IPS-18c (cell line): ENCODE data around the gene IMPG2.

Experiments
- H3K4me3 ChIP-seq: 2 replicates; pipeline ENCODE4 v1.7.0; 2013; ENCODE audit warnings: low read depth, mild to moderate bottlenecking, low read length, moderate library complexity; ENCODE audit not compliant: insufficient read depth
- H3K9me3 ChIP-seq: one replicate; pipeline ENCODE4 v1.6.1; 2013; ENCODE audit warnings: mild to moderate bottlenecking, low read length, moderate library complexity; ENCODE audit not compliant: control insufficient read depth, insufficient read depth

The IMPG2 gene

GRCh38 chr3:101216710-101217465 lies 103.5 kb downstream of the IMPG2 start:
- no peak overlapping the region for H3K4me3 ChIP-seq
- peaks cover 10% of the 10 kb centered on the region for H3K9me3 ChIP-seq

- Histone ChIP-seq H3K4me3 (no peak overlapping the region), H3K9me3 (peaks cover 7% of the 10 kb centered on the region)
Observed at GRCh38 chr3:101212730-101213129, 107.6 kb downstream of the IMPG2 start.

GRCh38 chr3:101204246-101204645 lies 116.1 kb downstream of the IMPG2 start:
- Histone ChIP-seq H3K4me3 (no peak overlapping the region), H3K9me3 (no peaks in the 10 kb centered on the region)

GRCh38 chr3:101203411-101203810 lies 117.0 kb downstream of the IMPG2 start:
- Histone ChIP-seq H3K9me3 (no peaks in the 10 kb centered on the region), H3K4me3 (no peak overlapping the region)

GRCh38 chr3:101202640-101203039 lies 117.7 kb downstream of the IMPG2 start:
- Histone ChIP-seq H3K9me3 (no peaks in the 10 kb centered on the region), H3K4me3 (no peak overlapping the region)

- no peak overlapping the region for H3K4me3 ChIP-seq
- H3K9me3 ChIP-seq: no peaks in the 10 kb centered on the region
Observed at GRCh38 chr3:101200461-101200860, 119.9 kb downstream of the IMPG2 start.

GRCh38 chr3:101195951-101196713 lies 124.2 kb downstream of the IMPG2 start:
- H3K4me3 ChIP-seq: no peak overlapping the region
- H3K9me3 ChIP-seq: no peaks in the 10 kb centered on the region

GRCh38 chr3:101194392-101194791 lies 126.0 kb downstream of the IMPG2 start:
- Histone ChIP-seq H3K4me3 (no peak overlapping the region), H3K9me3 (no peaks in the 10 kb centered on the region)

GRCh38 chr3:101193957-101194356 lies 126.4 kb downstream of the IMPG2 start:
- H3K4me3 ChIP-seq: no peak overlapping the region
- no peaks in the 10 kb centered on the region for H3K9me3 ChIP-seq

- H3K4me3 ChIP-seq: no peak overlapping the region
- no peaks in the 10 kb centered on the region for H3K9me3 ChIP-seq
Observed at GRCh38 chr3:101189796-101190195, 130.6 kb downstream of the IMPG2 start.

GRCh38 chr3:101189176-101189575 lies 131.2 kb downstream of the IMPG2 start:
- Histone ChIP-seq H3K4me3 (no peak overlapping the region), H3K9me3 (no peaks in the 10 kb centered on the region)

- Histone ChIP-seq H3K9me3 (no peaks in the 10 kb centered on the region), H3K4me3 (no peak overlapping the region)
Observed at GRCh38 chr3:101185341-101185740, 135.0 kb downstream of the IMPG2 start.

- Histone ChIP-seq H3K4me3 (no peak overlapping the region), H3K9me3 (no peaks in the 10 kb centered on the region)
Observed at GRCh38 chr3:101184111-101184510, 136.3 kb downstream of the IMPG2 start.

GRCh38 chr3:101183151-101183550 lies 137.2 kb downstream of the IMPG2 start:
- no peak overlapping the region for H3K4me3 ChIP-seq

GRCh38 chr3:101182734-101183133 lies 137.6 kb downstream of the IMPG2 start:
- Histone ChIP-seq H3K9me3 (no peaks in the 10 kb centered on the region), H3K4me3 (no peak overlapping the region)

More at GRCh38 chr3:101183151-101183550, 137.2 kb downstream of the IMPG2 start:
- H3K9me3 ChIP-seq: no peaks in the 10 kb centered on the region

- Histone ChIP-seq H3K9me3 (no peaks in the 10 kb centered on the region), H3K4me3 (no peak overlapping the region)
Observed at GRCh38 chr3:101181801-101182200, 138.6 kb downstream of the IMPG2 start.

GRCh38 chr3:101179637-101180036 lies 140.7 kb downstream of the IMPG2 start:
- Histone ChIP-seq H3K9me3 (no peaks in the 10 kb centered on the region), H3K4me3 (no peak overlapping the region)

- H3K9me3 ChIP-seq: no peaks in the 10 kb centered on the region
- no peak overlapping the region for H3K4me3 ChIP-seq
Observed at GRCh38 chr3:101177577-101177976, 142.8 kb downstream of the IMPG2 start.
